ENCODE results near the gene SH2B2. TPM values are rescaled to one million over a fixed set of nuclear protein-coding genes. Genes with fewer than 3 reads are reported as not detected.

SH2B2 gene
- total and polyA plus RNA-seq, 7 experiments from 2014 or later: 0.25 to 10.9 (median 1.1) TPM

- DNase-seq: no peak
- Mint-ChIP-seq H3K4me3 (no peak overlapping the region), H3K36me3 (peaks cover 0 to 4% (median 0%) of the 10 kb centered on the region in 5 donors), H3K27ac (peak overlapping the region in 1 of 9 donors; percentile 55), H3K4me1 (peaks cover 0 to 3% (median 0%) of the 10 kb centered on the region in 7 donors), H3K9me3 (peaks cover 0 to 3% (median 0%) of the 10 kb centered on the region in 11 donors), H3K27me3 (peaks cover 0 to 3% (median 2%) of the 10 kb centered on the region in 5 donors)
- Histone ChIP-seq H3K27me3 (ENCODE audit: control insufficient read depth in 2 of 2, insufficient read depth in 2 of 2, low read length in 2 of 2) (no peaks in the 10 kb centered on the region), H3K9me3 (ENCODE audit: control insufficient read depth in 2 of 3, low read length in 3 of 3) (no peaks in the 10 kb centered on the region), H3K4me3 (ENCODE audit: low read length) (no peak overlapping the region), H3K36me3 (ENCODE audit: control insufficient read depth in 2 of 3, insufficient read depth in 3 of 3, low read length in 3 of 3) (no peaks in the 10 kb centered on the region), H3K4me1 (ENCODE audit: control insufficient read depth in 2 of 2, insufficient read depth in 2 of 2, low read length in 2 of 2) (no peaks in the 10 kb centered on the region), H3K27ac (ENCODE audit: low read depth, low read length) (no peak overlapping the region)
- ChIA-PET CTCF (interaction anchor here (0.6 kb wide), 1 partner anchor 229 kb away, joined by 3 read pairs; no protein-coding TSS in a partner anchor), POLR2A (no interaction called here)
- intact Hi-C loops (cut with micrococcal nuclease): no loop called here
- ATAC-seq: no peak
Measured at GRCh38 chr7:102317231-102318059, 30.8 kb downstream of the SH2B2 start.

- no peak overlapping the region for H3K4me3 ChIP-seq (ENCODE audit: low read length)
- no peaks in the 10 kb centered on the region for H3K27me3 ChIP-seq (ENCODE audit: control insufficient read depth in 2 of 2, insufficient read depth in 2 of 2, low read length in 2 of 2)
- H3K36me3 Mint-ChIP-seq: peaks cover 0 to 4% (median 0%) of the 10 kb centered on the region in 5 donors
- no peak overlapping the region for H3K4me3 Mint-ChIP-seq
- H3K27me3 Mint-ChIP-seq: peaks cover 0 to 8% (median 6%) of the 10 kb centered on the region in 5 donors
- H3K36me3 ChIP-seq (ENCODE audit: control insufficient read depth in 2 of 3, insufficient read depth in 3 of 3, low read length in 3 of 3): no peaks in the 10 kb centered on the region
- no peak overlapping the region for H3K27ac Mint-ChIP-seq
- H3K9me3 Mint-ChIP-seq: peaks cover 0 to 3% (median 0%) of the 10 kb centered on the region in 11 donors
- ChIA-PET POLR2A (no interaction called here), CTCF (no interaction called here)
- no peaks in the 10 kb centered on the region for H3K9me3 ChIP-seq (ENCODE audit: control insufficient read depth in 2 of 3, low read length in 3 of 3)
- H3K4me1 Mint-ChIP-seq: peaks cover 0 to 3% (median 0%) of the 10 kb centered on the region in 7 donors
- no peaks in the 10 kb centered on the region for H3K4me1 ChIP-seq (ENCODE audit: control insufficient read depth in 2 of 2, insufficient read depth in 2 of 2, low read length in 2 of 2)
- DNase-seq (no peak), ATAC-seq (no peak)
- no peak overlapping the region for H3K27ac ChIP-seq (ENCODE audit: low read depth, low read length)
- intact Hi-C loops (cut with micrococcal nuclease): no loop called here
Measured at GRCh38 chr7:102318482-102318971, 31.9 kb downstream of the SH2B2 start.

GRCh38 chr7:102319671-102320070 lies 33.0 kb downstream of the SH2B2 start:
- Histone ChIP-seq H3K27me3 (ENCODE audit: control insufficient read depth in 2 of 2, insufficient read depth in 2 of 2, low read length in 2 of 2) (no peaks in the 10 kb centered on the region), H3K4me1 (ENCODE audit: control insufficient read depth in 2 of 2, insufficient read depth in 2 of 2, low read length in 2 of 2) (no peaks in the 10 kb centered on the region), H3K36me3 (ENCODE audit: control insufficient read depth in 2 of 3, insufficient read depth in 3 of 3, low read length in 3 of 3) (no peaks in the 10 kb centered on the region), H3K9me3 (ENCODE audit: control insufficient read depth in 2 of 3, low read length in 3 of 3) (no peaks in the 10 kb centered on the region), H3K27ac (ENCODE audit: low read depth, low read length) (no peak overlapping the region), H3K4me3 (ENCODE audit: low read length) (no peak overlapping the region)
- Mint-ChIP-seq H3K36me3 (peaks cover 0 to 2% (median 0%) of the 10 kb centered on the region in 5 donors), H3K9me3 (peaks cover 0 to 3% (median 0%) of the 10 kb centered on the region in 11 donors), H3K4me1 (peaks cover 0 to 3% (median 0%) of the 10 kb centered on the region in 7 donors), H3K27me3 (peaks cover 0 to 8% (median 6%) of the 10 kb centered on the region in 5 donors), H3K4me3 (no peak overlapping the region), H3K27ac (no peak overlapping the region)
- ChIA-PET POLR2A (interaction anchor here (0.6 kb wide), 1 partner anchor 162 kb away, joined by 3 read pairs; no protein-coding TSS in a partner anchor), CTCF (no interaction called here)
- intact Hi-C loops (cut with micrococcal nuclease): no loop called here
- DNase-seq: no peak
- no peak for ATAC-seq

GRCh38 chr7:102320181-102320580 lies 33.5 kb downstream of the SH2B2 start:
- Mint-ChIP-seq H3K36me3 (no peaks in the 10 kb centered on the region), H3K4me3 (no peak overlapping the region), H3K27ac (no peak overlapping the region), H3K9me3 (peaks cover 0 to 3% (median 0%) of the 10 kb centered on the region in 11 donors), H3K27me3 (peaks cover 0 to 8% (median 6%) of the 10 kb centered on the region in 5 donors), H3K4me1 (peaks cover 0 to 3% (median 0%) of the 10 kb centered on the region in 7 donors)
- no peak overlapping the region for H3K4me3 ChIP-seq (ENCODE audit: low read length)
- DNase-seq: no peak
- no peaks in the 10 kb centered on the region for H3K36me3 ChIP-seq (ENCODE audit: control insufficient read depth in 2 of 3, insufficient read depth in 3 of 3, low read length in 3 of 3)
- POLR2A ChIA-PET: no interaction called here
- CTCF ChIA-PET: no interaction called here
- H3K27me3 ChIP-seq (ENCODE audit: control insufficient read depth in 2 of 2, insufficient read depth in 2 of 2, low read length in 2 of 2): no peaks in the 10 kb centered on the region
- H3K9me3 ChIP-seq (ENCODE audit: control insufficient read depth in 2 of 3, low read length in 3 of 3): no peaks in the 10 kb centered on the region
- H3K27ac ChIP-seq (ENCODE audit: low read depth, low read length): no peak overlapping the region
- no peaks in the 10 kb centered on the region for H3K4me1 ChIP-seq (ENCODE audit: control insufficient read depth in 2 of 2, insufficient read depth in 2 of 2, low read length in 2 of 2)
- intact Hi-C loops (cut with micrococcal nuclease): no loop called here
- no peak for ATAC-seq

GRCh38 chr7:102320601-102321350 lies 34.1 kb downstream of the SH2B2 start:
- intact Hi-C loops (cut with micrococcal nuclease): no loop called here
- no peaks in the 10 kb centered on the region for H3K36me3 Mint-ChIP-seq

GRCh38 chr7:102321351-102322201 lies 34.9 kb downstream of the SH2B2 start:
- CTCF ChIA-PET: no interaction called here
- POLR2A ChIA-PET: no interaction called here

More at GRCh38 chr7:102320601-102321350, 34.1 kb downstream of the SH2B2 start:
- Histone ChIP-seq H3K4me1 (ENCODE audit: control insufficient read depth in 2 of 2, insufficient read depth in 2 of 2, low read length in 2 of 2) (no peaks in the 10 kb centered on the region), H3K9me3 (ENCODE audit: control insufficient read depth in 2 of 3, low read length in 3 of 3) (no peaks in the 10 kb centered on the region), H3K36me3 (ENCODE audit: control insufficient read depth in 2 of 3, insufficient read depth in 3 of 3, low read length in 3 of 3) (no peaks in the 10 kb centered on the region), H3K4me3 (ENCODE audit: low read length) (no peak overlapping the region), H3K27ac (ENCODE audit: low read depth, low read length) (no peak overlapping the region), H3K27me3 (ENCODE audit: control insufficient read depth in 2 of 2, insufficient read depth in 2 of 2, low read length in 2 of 2) (no peaks in the 10 kb centered on the region)
- peaks cover 0 to 3% (median 0%) of the 10 kb centered on the region in 7 donors for H3K4me1 Mint-ChIP-seq
- H3K9me3 Mint-ChIP-seq: peaks cover 0 to 3% (median 0%) of the 10 kb centered on the region in 11 donors
- H3K27ac Mint-ChIP-seq: no peak overlapping the region
- CTCF ChIA-PET: no interaction called here
- no peak for DNase-seq
- POLR2A ChIA-PET: no interaction called here
- peaks cover 0 to 8% (median 6%) of the 10 kb centered on the region in 5 donors for H3K27me3 Mint-ChIP-seq
- no peak for ATAC-seq
- no peak overlapping the region for H3K4me3 Mint-ChIP-seq

More at GRCh38 chr7:102321351-102322201, 34.9 kb downstream of the SH2B2 start:
- Mint-ChIP-seq H3K27ac (no peak overlapping the region), H3K36me3 (no peaks in the 10 kb centered on the region), H3K4me3 (no peak overlapping the region), H3K4me1 (peaks cover 0 to 3% (median 0%) of the 10 kb centered on the region in 7 donors), H3K27me3 (peaks cover 0 to 8% (median 6%) of the 10 kb centered on the region in 5 donors), H3K9me3 (peaks cover 0 to 3% (median 0%) of the 10 kb centered on the region in 11 donors)
- Histone ChIP-seq H3K4me3 (ENCODE audit: low read length) (no peak overlapping the region), H3K9me3 (ENCODE audit: control insufficient read depth in 2 of 3, low read length in 3 of 3) (no peaks in the 10 kb centered on the region), H3K27me3 (ENCODE audit: control insufficient read depth in 2 of 2, insufficient read depth in 2 of 2, low read length in 2 of 2) (no peaks in the 10 kb centered on the region), H3K36me3 (ENCODE audit: control insufficient read depth in 2 of 3, insufficient read depth in 3 of 3, low read length in 3 of 3) (no peaks in the 10 kb centered on the region), H3K27ac (ENCODE audit: low read depth, low read length) (no peak overlapping the region), H3K4me1 (ENCODE audit: control insufficient read depth in 2 of 2, insufficient read depth in 2 of 2, low read length in 2 of 2) (no peaks in the 10 kb centered on the region)
- ATAC-seq (peak; percentile 49), DNase-seq (no peak)
- intact Hi-C loops (cut with micrococcal nuclease): no loop called here

Measured in naive thymus-derived CD4-positive, alpha-beta T cell (primary cell).